SU-DHL-6 (cell line): ENCODE results near the gene CST6.

Experiments used
- H2AFZ ChIP-seq: fragments of 200-600 bp; sonication (generic); 2 replicates; pipeline ENCODE4 v1.6.1; 2014; ENCODE audit warnings: low read depth, mild to moderate bottlenecking, moderate library complexity, mixed read lengths, antibody characterized with exemption, low read length; ENCODE audit not compliant: severe bottlenecking
- H3F3A ChIP-seq: fragments of 200-600 bp; shearing (Covaris generic); 2 replicates; pipeline ENCODE4 v1.6.0; 2016; ENCODE audit warnings: antibody characterized with exemption, mild to moderate bottlenecking; ENCODE audit not compliant: insufficient read depth
- H3K27ac ChIP-seq: fragments of 200-600 bp; sonication (generic); 2 replicates; pipeline ENCODE4 v1.5.1; 2016; ENCODE audit warnings: low read depth, mild to moderate bottlenecking, low read length, moderate library complexity, mixed read lengths
- H3K27me3 ChIP-seq: fragments of 200-600 bp; sonication (generic), shearing (Covaris generic); 2 replicates; pipeline ENCODE4 v1.6.0; 2014; ENCODE audit warnings: mild to moderate bottlenecking, low read length
- H3K36me3 ChIP-seq: fragments of 200-600 bp; sonication (generic); 2 replicates; pipeline ENCODE4 v1.6.1; 2014; ENCODE audit warnings: mild to moderate bottlenecking, low read length, mixed read lengths
- H3K4me2 ChIP-seq: fragments of 300-600, 200-600 bp; shearing (Covaris generic), sonication (generic); 2 replicates; pipeline ENCODE4 v1.6.0; 2014; ENCODE audit warnings: low read length, low read depth, mild to moderate bottlenecking; ENCODE audit not compliant: poor library complexity, severe bottlenecking
- H3K4me3 ChIP-seq: fragments of 200-600 bp; sonication (generic); 2 replicates; pipeline ENCODE4 v1.5.1; 2014; ENCODE audit warnings: antibody characterized with exemption, low read length, mild to moderate bottlenecking, mixed read lengths; ENCODE audit not compliant: insufficient read depth, poor library complexity, severe bottlenecking
- H3K79me2 ChIP-seq: fragments of 200-600 bp; sonication (generic); 2 replicates; pipeline ENCODE4 v1.6.1; 2014; ENCODE audit warnings: mild to moderate bottlenecking, low read length, moderate library complexity; ENCODE audit not compliant: insufficient read depth
- H3K9ac ChIP-seq: fragments of 200-600 bp; sonication (generic); 2 replicates; pipeline ENCODE4 v1.7.0; 2014; ENCODE audit warnings: mild to moderate bottlenecking, low read length
- H3K9me2 ChIP-seq: fragments of 200-600 bp; sonication (generic); replicated peaks from 2 replicates; pipeline ENCODE4 v1.6.1; 2014; ENCODE audit warnings: low read length; ENCODE audit not compliant: insufficient read depth
- H3K9me3 ChIP-seq: fragments of 200-600 bp; sonication (generic); 2 replicates; pipeline ENCODE4 v1.6.1; 2014; ENCODE audit warnings: low read length, mixed read lengths; ENCODE audit not compliant: insufficient read depth
- H4K20me1 ChIP-seq: fragments of 200-600 bp; sonication (generic); 2 replicates; pipeline ENCODE4 v1.6.1; 2014; ENCODE audit warnings: low read depth, mild to moderate bottlenecking, antibody characterized with exemption, low read length, moderate library complexity, mixed read lengths
- EZH2phosphoT487 ChIP-seq: fragments of 200-600 bp; sonication (generic), shearing (Covaris generic); conservative IDR thresholded peaks from 2 replicates; pipeline ENCODE4 v1.6.1; 2018; ENCODE audit warnings: mild to moderate bottlenecking, antibody characterized with exemption, low read length, moderate library complexity, mixed read lengths
- TF ChIP-seq, protein P1 (sequence below): fragments of 200-600 bp; sonication (generic); IDR thresholded peaks from one replicate; pipeline ENCODE4 v1.5.1; 2017; ENCODE audit warnings: antibody characterized with exemption, mild to moderate bottlenecking, low read length, moderate library complexity; ENCODE audit not compliant: insufficient read depth, poor library complexity, severe bottlenecking

The CST6 gene

DNA sequence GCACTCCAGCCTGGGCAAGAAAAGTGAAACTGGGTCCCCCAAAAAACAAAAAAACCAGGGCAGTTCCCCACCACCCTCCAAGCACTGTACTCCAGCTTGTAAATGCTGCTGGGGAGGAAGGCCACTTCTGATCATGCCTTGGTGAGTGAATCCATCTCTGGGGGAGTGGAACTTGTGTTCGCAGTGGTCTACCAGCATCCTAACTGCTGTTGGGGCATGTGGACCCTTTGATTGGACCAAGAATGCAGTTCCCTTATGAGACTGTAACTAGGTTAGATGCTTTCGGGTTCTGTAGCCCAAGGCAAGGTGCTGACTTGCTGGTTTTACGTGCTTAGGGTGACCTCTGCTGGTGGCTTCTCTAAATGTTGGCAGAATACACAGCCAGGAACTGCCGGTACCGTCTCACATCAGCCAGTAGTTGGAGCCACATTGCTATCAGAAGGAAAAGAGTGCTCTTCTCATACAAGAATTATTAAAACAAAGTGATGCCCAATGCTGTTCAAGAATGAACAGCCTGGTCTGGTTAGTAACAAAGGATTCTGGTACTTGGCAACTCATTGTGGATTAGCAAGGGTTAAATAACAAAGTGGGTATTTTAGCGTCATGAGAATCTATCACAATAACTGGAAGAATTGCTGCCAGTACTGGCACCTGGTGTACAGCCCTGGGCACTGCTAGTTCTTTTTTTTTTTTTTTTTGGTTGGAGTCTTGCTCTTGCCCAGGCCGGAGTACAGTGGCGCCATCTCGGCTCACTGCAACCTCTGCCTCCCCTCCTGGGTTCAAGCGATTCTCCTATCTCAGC, 22.8 kb upstream of the CST6 start:
- Histone ChIP-seq H3K36me3 (no peaks in the 10 kb centered on the region), H3F3A (peaks cover 9% of the 10 kb centered on the region), H2AFZ (no peak overlapping the region), H3K27ac (no peak overlapping the region), H3K9me2 (no peaks in the 10 kb centered on the region), H4K20me1 (no peaks in the 10 kb centered on the region), H3K79me2 (no peaks in the 10 kb centered on the region), H3K4me2 (no peak overlapping the region), H3K4me3 (no peak overlapping the region), H3K9me3 (no peaks in the 10 kb centered on the region), H3K27me3 (no peaks in the 10 kb centered on the region), H3K9ac (no peak overlapping the region)
- TF ChIP-seq, protein P1, sequence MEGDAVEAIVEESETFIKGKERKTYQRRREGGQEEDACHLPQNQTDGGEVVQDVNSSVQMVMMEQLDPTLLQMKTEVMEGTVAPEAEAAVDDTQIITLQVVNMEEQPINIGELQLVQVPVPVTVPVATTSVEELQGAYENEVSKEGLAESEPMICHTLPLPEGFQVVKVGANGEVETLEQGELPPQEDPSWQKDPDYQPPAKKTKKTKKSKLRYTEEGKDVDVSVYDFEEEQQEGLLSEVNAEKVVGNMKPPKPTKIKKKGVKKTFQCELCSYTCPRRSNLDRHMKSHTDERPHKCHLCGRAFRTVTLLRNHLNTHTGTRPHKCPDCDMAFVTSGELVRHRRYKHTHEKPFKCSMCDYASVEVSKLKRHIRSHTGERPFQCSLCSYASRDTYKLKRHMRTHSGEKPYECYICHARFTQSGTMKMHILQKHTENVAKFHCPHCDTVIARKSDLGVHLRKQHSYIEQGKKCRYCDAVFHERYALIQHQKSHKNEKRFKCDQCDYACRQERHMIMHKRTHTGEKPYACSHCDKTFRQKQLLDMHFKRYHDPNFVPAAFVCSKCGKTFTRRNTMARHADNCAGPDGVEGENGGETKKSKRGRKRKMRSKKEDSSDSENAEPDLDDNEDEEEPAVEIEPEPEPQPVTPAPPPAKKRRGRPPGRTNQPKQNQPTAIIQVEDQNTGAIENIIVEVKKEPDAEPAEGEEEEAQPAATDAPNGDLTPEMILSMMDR = peak; percentile 99
- TF ChIP-seq EZH2phosphoT487 = no peak

DNA sequence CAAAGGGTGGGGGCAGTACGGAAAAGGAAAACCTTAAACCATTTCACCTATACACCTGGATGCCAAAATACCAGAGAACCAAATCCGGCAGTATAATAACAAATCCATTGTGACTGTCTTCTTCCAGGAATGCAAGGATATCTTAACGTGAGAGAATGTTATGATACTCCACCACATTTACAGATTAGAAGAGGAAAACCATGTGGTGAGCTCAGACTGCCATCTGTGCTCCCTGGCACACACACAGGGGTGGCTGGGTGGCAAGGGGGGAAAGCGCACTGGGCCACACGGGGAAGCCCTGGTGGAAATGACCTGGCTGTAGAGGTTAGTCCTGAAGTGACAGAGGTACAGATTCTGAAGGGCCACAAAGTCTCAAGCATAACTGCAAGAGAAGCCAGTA, 19.8 kb upstream of the CST6 start:
- no peak overlapping the region for H2AFZ ChIP-seq
- no peak overlapping the region for H3K4me3 ChIP-seq
- H3F3A ChIP-seq = peaks cover 9% of the 10 kb centered on the region
- no peaks in the 10 kb centered on the region for H3K9me3 ChIP-seq
- H4K20me1 ChIP-seq = no peaks in the 10 kb centered on the region
- TF ChIP-seq EZH2phosphoT487 = no peak
- TF ChIP-seq, protein P1 = no peak
- no peak overlapping the region for H3K27ac ChIP-seq
- no peaks in the 10 kb centered on the region for H3K9me2 ChIP-seq
- no peaks in the 10 kb centered on the region for H3K36me3 ChIP-seq
- H3K9ac ChIP-seq = no peak overlapping the region
- no peak overlapping the region for H3K4me2 ChIP-seq
- H3K79me2 ChIP-seq = no peaks in the 10 kb centered on the region
- H3K27me3 ChIP-seq = no peaks in the 10 kb centered on the region

DNA sequence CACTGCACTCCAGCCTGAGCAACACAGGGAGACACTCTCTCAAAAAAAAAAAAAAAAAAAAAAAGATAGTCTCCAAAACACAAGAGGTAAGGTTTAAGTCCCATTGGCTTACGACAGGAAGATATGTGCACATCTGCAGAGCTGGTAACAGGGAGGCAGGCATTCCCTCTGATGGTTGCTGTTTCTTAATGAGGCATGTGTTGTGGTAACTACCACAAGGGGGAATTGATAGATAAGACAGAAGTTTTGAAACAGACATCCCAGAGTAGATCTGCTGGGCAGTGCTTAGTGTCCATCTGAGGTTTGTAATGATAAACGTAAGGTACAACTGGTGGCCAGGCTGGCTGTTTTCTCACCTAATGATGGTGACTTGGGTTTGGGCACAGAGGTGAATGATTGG, 14.5 kb upstream of the CST6 start:
- no peak overlapping the region for H3K4me3 ChIP-seq
- no peak overlapping the region for H3K27ac ChIP-seq
- H3K9ac ChIP-seq = no peak overlapping the region
- no peak overlapping the region for H3K4me2 ChIP-seq
- TF ChIP-seq EZH2phosphoT487 = no peak
- TF ChIP-seq, protein P1 = no peak
- no peaks in the 10 kb centered on the region for H3K9me2 ChIP-seq
- H3K79me2 ChIP-seq = peaks cover 17% of the 10 kb centered on the region
- H3K9me3 ChIP-seq = no peaks in the 10 kb centered on the region
- H3F3A ChIP-seq = no peaks in the 10 kb centered on the region
- peaks cover 3% of the 10 kb centered on the region; the same call in 1 of the 2 replicates for H3K36me3 ChIP-seq
- no peak overlapping the region for H2AFZ ChIP-seq
- H4K20me1 ChIP-seq = no peaks in the 10 kb centered on the region; the same call in 1 of the 2 replicates
- H3K27me3 ChIP-seq = no peaks in the 10 kb centered on the region
